PC-9 (cell line): ENCODE measurements around the gene LGALS12. TPM values are rescaled to one million over a fixed set of nuclear protein-coding genes. Genes with fewer than 3 reads are reported as not detected.

Experiments used
- BruUV-seq: library from RNA; stranded (reverse); fragments of 400-500 nt; replicated peaks from 2 replicates; lab custom pipeline; 2021; lab: Mats Ljungman, UMichigan
- CTCF ChIA-PET: fragments of 300-600 bp; sonication (Branson Sonifier 250); formaldehyde crosslinking; loops from one replicate; lab custom pipeline; 2022; ENCODE audit warnings: antibody characterized with exemption; lab: Charles Lee
- POLR2A ChIA-PET: fragments of 300-600 bp; sonication (Branson Sonifier 250); formaldehyde crosslinking; loops from one replicate; lab custom pipeline; 2022; ENCODE audit warnings: antibody characterized with exemption; ENCODE audit not compliant: unreplicated experiment; lab: Charles Lee
- DNase-seq, 2 experiments: peaks; one replicate each; pipeline versions ENCODE4 v3.0.0 to v3.0.0-alpha.2; 2015 to 2022; ENCODE audit warnings: mixed read lengths in 1 of 2
- H2AFZ ChIP-seq: fragments of 200-600 bp; sonication (generic); 2 replicates; pipeline ENCODE4 v1.8.1; 2017; ENCODE audit warnings: antibody characterized with exemption
- H3F3A ChIP-seq: fragments of 200-600 bp; sonication (generic); 2 replicates; pipeline ENCODE4 v1.8.1; 2017; ENCODE audit warnings: antibody characterized with exemption, mild to moderate bottlenecking, low read depth; ENCODE audit not compliant: insufficient read depth
- H3K27ac ChIP-seq: fragments of 200-600 bp; sonication (generic); 2 replicates; pipeline ENCODE4 v1.6.1; 2016; ENCODE audit warnings: mixed run types
- H3K27me3 ChIP-seq: fragments of 200-600 bp; sonication (generic); 2 replicates; pipeline ENCODE4 v1.6.1; 2016; ENCODE audit warnings: low read depth, mixed run types; ENCODE audit not compliant: insufficient read depth
- H3K36me3 ChIP-seq: fragments of 200-600 bp; sonication (generic); 2 replicates; pipeline ENCODE4 v1.6.1; 2016; ENCODE audit warnings: low read depth, mixed run types
- H3K4me1 ChIP-seq: fragments of 200-600 bp; sonication (generic); replicated peaks from 2 replicates; pipeline ENCODE4 v1.6.1; 2016; ENCODE audit warnings: mixed run types; ENCODE audit not compliant: insufficient read depth
- H3K4me2 ChIP-seq: fragments of 200-600 bp; sonication (generic); 2 replicates; pipeline ENCODE4 v1.6.1; 2017; ENCODE audit warnings: mixed run types
- H3K4me3 ChIP-seq: fragments of 200-600 bp; sonication (generic); 2 replicates; pipeline ENCODE4 v1.6.1; 2016; ENCODE audit warnings: mixed run types
- H3K79me2 ChIP-seq: fragments of 200-600 bp; sonication (generic); 2 replicates; pipeline ENCODE4 v1.6.1; 2017; ENCODE audit warnings: low read depth, mixed run types
- H3K9me2 ChIP-seq: fragments of 200-600 bp; sonication (generic); 2 replicates; pipeline ENCODE4 v1.8.1; 2017; ENCODE audit warnings: mild to moderate bottlenecking; ENCODE audit not compliant: insufficient read depth
- H3K9me3 ChIP-seq: fragments of 200-600 bp; sonication (generic); 2 replicates; pipeline ENCODE4 v1.8.1; 2016; ENCODE audit warnings: low read depth; ENCODE audit not compliant: insufficient read depth
- H4K20me1 ChIP-seq: fragments of 200-600 bp; sonication (generic); 2 replicates; pipeline ENCODE4 v1.8.1; 2017; ENCODE audit not compliant: insufficient read depth
- CTCF ChIP-seq: fragments of 200-600 bp; sonication (generic); conservative IDR thresholded peaks from 2 replicates; pipeline ENCODE4 v1.6.1; 2017; ENCODE audit warnings: mixed run types, antibody characterized with exemption, mild to moderate bottlenecking, moderate library complexity
- EZH2 ChIP-seq: fragments of 200-600 bp; sonication (generic); IDR thresholded peaks from 2 replicates; pipeline ENCODE4 v1.8.0; 2017; ENCODE audit warnings: antibody characterized with exemption, low read depth
- intact Hi-C: fragments of 100-400 bp; cut with micrococcal nuclease; formaldehyde crosslinking; loops from one replicate; pipeline ENCODE4 v1.10.0; 2022; ENCODE audit not compliant: unreplicated experiment
- total RNA-seq: library from RNA; stranded (reverse); gene quantifications from 2 replicates; pipeline ENCODE4 v1.2.3, GENCODE V29; 2021

The LGALS12 gene
- total RNA-seq, 1 experiment from 2014 or later = not detected

GRCh38 chr11:63551889-63552266 is 46.0 kb downstream of the LGALS12 start:
- TF ChIP-seq EZH2 (no peak), CTCF (no peak)
- no peaks in the 10 kb centered on the region for H3K36me3 ChIP-seq
- no peak overlapping the region for H2AFZ ChIP-seq
- POLR2A ChIA-PET = interaction anchor here (1.8 kb wide), 1 partner anchor 15 kb away, joined by 6 read pairs; the partner anchor contains the start of gene PLAAT4
- no peak for DNase-seq
- no peaks in the 10 kb centered on the region for H3K27me3 ChIP-seq
- intact Hi-C loops = no loop called here
- H3K9me2 ChIP-seq = no peaks in the 10 kb centered on the region
- no peak overlapping the region for H3K4me3 ChIP-seq
- no TSS peak for BruUV-seq
- H3F3A ChIP-seq = no peaks in the 10 kb centered on the region
- no peaks in the 10 kb centered on the region for H4K20me1 ChIP-seq
- H3K9me3 ChIP-seq = no peaks in the 10 kb centered on the region
- H3K79me2 ChIP-seq = no peaks in the 10 kb centered on the region
- no peaks in the 10 kb centered on the region for H3K4me1 ChIP-seq
- no peak overlapping the region for H3K4me2 ChIP-seq
- H3K27ac ChIP-seq = no peak overlapping the region
- CTCF ChIA-PET = interaction anchor here (0.6 kb wide), 1 partner anchor 71 kb away, joined by 3 read pairs; no protein-coding TSS in a partner anchor

GRCh38 chr11:63552921-63553320 is 47.0 kb downstream of the LGALS12 start:
- DNase-seq = peak in 1 of 2 experiments; percentile 43
- intact Hi-C loops = no loop called here

GRCh38 chr11:63553759-63554158 is 47.9 kb downstream of the LGALS12 start:
- no peaks in the 10 kb centered on the region for H3K27me3 ChIP-seq
- no peaks in the 10 kb centered on the region for H3K79me2 ChIP-seq
- H3F3A ChIP-seq = no peaks in the 10 kb centered on the region
- TF ChIP-seq EZH2 = no peak
- TF ChIP-seq CTCF = no peak
- DNase-seq = no peak
- no peak overlapping the region for H2AFZ ChIP-seq
- H3K4me3 ChIP-seq = no peak overlapping the region
- no TSS peak for BruUV-seq
- H3K36me3 ChIP-seq = no peaks in the 10 kb centered on the region
- H3K27ac ChIP-seq = no peak overlapping the region
- no peaks in the 10 kb centered on the region for H3K9me2 ChIP-seq
- H3K4me2 ChIP-seq = no peak overlapping the region
- CTCF ChIA-PET = interaction anchor here (0.6 kb wide), 2 partner anchors 465 to 1135 kb away, joined by 3 read pairs; no protein-coding TSS in a partner anchor
- no peaks in the 10 kb centered on the region for H4K20me1 ChIP-seq
- H3K9me3 ChIP-seq = no peaks in the 10 kb centered on the region
- H3K4me1 ChIP-seq = peaks cover 7% of the 10 kb centered on the region
- POLR2A ChIA-PET = no interaction called here
- intact Hi-C loops = no loop called here

More at GRCh38 chr11:63552921-63553320, 47.0 kb downstream of the LGALS12 start:
- CTCF ChIA-PET = no interaction called here
- no peaks in the 10 kb centered on the region for H3K9me2 ChIP-seq
- no peak overlapping the region for H3K4me2 ChIP-seq
- H2AFZ ChIP-seq = no peak overlapping the region
- no peaks in the 10 kb centered on the region for H3K79me2 ChIP-seq
- no peaks in the 10 kb centered on the region for H3K36me3 ChIP-seq
- POLR2A ChIA-PET = interaction anchor here (0.6 kb wide), 2 partner anchors 15 to 67 kb away, joined by 3 to 5 read pairs; no protein-coding TSS in a partner anchor
- H3F3A ChIP-seq = no peaks in the 10 kb centered on the region
- TF ChIP-seq CTCF = no peak
- no peak for TF ChIP-seq EZH2
- no peaks in the 10 kb centered on the region for H4K20me1 ChIP-seq
- H3K4me1 ChIP-seq = no peaks in the 10 kb centered on the region
- BruUV-seq = no TSS peak
- no peaks in the 10 kb centered on the region for H3K9me3 ChIP-seq
- H3K27ac ChIP-seq = no peak overlapping the region
- H3K27me3 ChIP-seq = no peaks in the 10 kb centered on the region
- H3K4me3 ChIP-seq = no peak overlapping the region
